Measurements from ENCODE around the gene STOML1.

DNA sequence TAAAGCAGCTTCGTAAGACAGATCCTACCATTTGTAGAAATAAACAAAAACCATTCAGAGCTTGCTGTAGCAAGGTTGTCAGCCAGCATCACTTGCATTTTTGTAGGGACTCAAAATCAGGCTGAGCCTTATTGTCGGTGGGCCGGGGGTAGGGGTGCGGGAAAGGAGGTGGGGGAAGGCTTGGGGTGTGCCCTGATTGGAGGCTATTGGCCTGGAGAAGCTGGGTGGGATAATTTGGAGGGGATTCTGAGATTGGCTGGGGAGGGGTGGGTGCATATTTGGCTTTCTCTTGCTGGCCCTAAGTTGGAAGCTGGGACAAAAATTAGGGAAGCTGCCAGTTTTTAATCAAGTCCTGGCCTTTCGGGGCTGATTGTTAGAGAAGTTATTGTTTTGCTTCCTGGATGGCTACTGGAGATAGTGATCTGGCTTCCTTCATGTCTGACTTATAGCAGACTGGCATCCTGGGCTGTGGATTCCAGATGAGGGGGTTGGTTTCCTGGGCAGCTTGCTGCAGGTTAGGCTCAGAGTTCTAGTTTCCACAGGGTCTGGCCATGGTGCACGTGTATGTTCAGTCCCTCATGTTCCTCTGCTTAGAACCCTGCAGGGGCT lies 22.8 kb downstream of the STOML1 start:
- TF ChIP-seq ZNF24 (IDR thresholded peaks at IDR 0.05): no peak
- no peak for TF ChIP-seq USF1 (IDR thresholded peaks at IDR 0.05; ENCODE audit: borderline replicate concordance, extremely low read length, insufficient read depth, low read depth, low read length)
- no peak for TF ChIP-seq ZNF217 (IDR thresholded peaks at IDR 0.05)
- TF ChIP-seq CBFB (IDR thresholded peaks at IDR 0.05; ENCODE audit: low read depth): no peak
- TF ChIP-seq ATF2 (IDR thresholded peaks at IDR 0.05; ENCODE audit: low read length): no peak
- no peak for TF ChIP-seq POLR2AphosphoS5 (IDR thresholded peaks at IDR 0.05; ENCODE audit: low read length)
- TF ChIP-seq RAD21 (IDR thresholded peaks at IDR 0.05; ENCODE audit: insufficient read depth, low read depth, low read length): no peak
- TF ChIP-seq EP300 (IDR thresholded peaks at IDR 0.05; ENCODE audit: borderline replicate concordance in 1 of 2, control insufficient read depth in 1 of 2, low read depth in 2 of 2, low read length in 2 of 2): no peak
- TF ChIP-seq REST (IDR thresholded peaks at IDR 0.05; ENCODE audit: low read depth, low read length): no peak
- TF ChIP-seq PRDM15 (CRISPR knock-in tag; IDR thresholded peaks at IDR 0.05): no peak
- no peak for TF ChIP-seq BRCA1 (IDR thresholded peaks at IDR 0.05; ENCODE audit: low read depth, low read length)
- TF ChIP-seq POLR2A (IDR thresholded peaks at IDR 0.05; ENCODE audit: low read depth, low read length): no peak
- no peak for TF ChIP-seq ZNF274 (IDR thresholded peaks at IDR 0.05; ENCODE audit: insufficient read depth, insufficient read length)
